HEK293 (cell line): ENCODE measurements around the gene PROK1.

Experiments used
- CTCF ChIA-PET: fragments of 350-600 bp; formaldehyde crosslinking; extraction: SDS; loops from one replicate; lab custom pipeline; 2021; ENCODE audit warnings: antibody characterized with exemption; lab: Yijun Ruan, JAX
- POLR2A ChIA-PET: fragments of 300-600 bp; formaldehyde crosslinking; extraction: SDS; loops from one replicate; lab custom pipeline; 2020; ENCODE audit warnings: antibody characterized with exemption, inconsistent platforms; lab: Yijun Ruan, JAX
- H3K27ac ChIP-seq: fragments of 200-500 bp; sonication (Bioruptor generic); 2 replicates; pipeline ENCODE4 v1.5.1; 2014; ENCODE audit warnings: low read depth, low read length, control low read depth, inconsistent platforms; ENCODE audit errors: extremely low read depth
- H3K36me3 ChIP-seq, 2 experiments: fragments of 200-500 bp in 1 of 2; sonication (Bioruptor generic) in 1 of 2; 1 replicate in 1 of 2; 2 replicates in 1 of 2; pipeline ENCODE4 v1.5.1; 2014 to 2017; ENCODE audit warnings: inconsistent platforms in 2 of 2, low read length in 2 of 2; ENCODE audit not compliant: control insufficient read depth in 2 of 2, insufficient read depth in 1 of 2
- H3K4me1 ChIP-seq: fragments of 200-500 bp; sonication (Bioruptor generic); 2 replicates; pipeline ENCODE4 v1.5.1; 2014; ENCODE audit warnings: mild to moderate bottlenecking, low read length, inconsistent platforms; ENCODE audit not compliant: control insufficient read depth, insufficient read depth
- H3K4me3 ChIP-seq: 2 replicates; pipeline ENCODE4 v1.5.1; 2011; ENCODE audit warnings: low read depth, mild to moderate bottlenecking, control low read depth, low read length, moderate library complexity
- H3K9me3 ChIP-seq: fragments of 200-500 bp; sonication (Bioruptor generic); 2 replicates; pipeline ENCODE4 v1.5.1; 2014; ENCODE audit warnings: low read depth, low read length, inconsistent platforms; ENCODE audit not compliant: control insufficient read depth, insufficient read depth
- AEBP2 ChIP-seq: fragments of 450-650 bp; formaldehyde crosslinking; IDR thresholded peaks from 2 replicates; pipeline ENCODE4 v1.5.1; 2016; ENCODE audit warnings: missing biosample characterization, missing genetic modification characterization, borderline replicate concordance
- BCL6B ChIP-seq: fragments of 450-650 bp; formaldehyde crosslinking; IDR thresholded peaks from 2 replicates; pipeline ENCODE4 v1.5.1; 2017; ENCODE audit warnings: missing biosample characterization, missing genetic modification characterization
- FEZF1 ChIP-seq: fragments of 450-650 bp; formaldehyde crosslinking; IDR thresholded peaks from 2 replicates; pipeline ENCODE4 v1.5.1; 2016; ENCODE audit warnings: missing biosample characterization, missing genetic modification characterization
- HIC1 ChIP-seq: fragments of 450-650 bp; formaldehyde crosslinking; IDR thresholded peaks from 2 replicates; pipeline ENCODE4 v1.5.1; 2016; ENCODE audit warnings: missing biosample characterization, missing genetic modification characterization
- KLF10 ChIP-seq: fragments of 450-650 bp; IDR thresholded peaks from 2 replicates; pipeline ENCODE4 v1.5.1; 2018; ENCODE audit warnings: missing biosample characterization, mild to moderate bottlenecking, missing genetic modification characterization
- KLF7 ChIP-seq: fragments of 450-650 bp; formaldehyde crosslinking; IDR thresholded peaks from 2 replicates; pipeline ENCODE4 v1.5.1; 2016; ENCODE audit warnings: missing biosample characterization, missing genetic modification characterization, borderline replicate concordance
- SCRT1 ChIP-seq: fragments of 450-650 bp; formaldehyde crosslinking; IDR thresholded peaks from 2 replicates; pipeline ENCODE4 v1.5.1; 2016; ENCODE audit warnings: missing biosample characterization, missing genetic modification characterization, borderline replicate concordance
- YY2 ChIP-seq: fragments of 450-650 bp; formaldehyde crosslinking; IDR thresholded peaks from 2 replicates; pipeline ENCODE4 v1.5.1; 2016; ENCODE audit warnings: missing biosample characterization, missing genetic modification characterization
- ZBTB20 ChIP-seq: fragments of 450-650 bp; formaldehyde crosslinking; IDR thresholded peaks from 2 replicates; pipeline ENCODE4 v1.5.1; 2016; ENCODE audit warnings: missing biosample characterization, missing genetic modification characterization
- ZBTB21 ChIP-seq: fragments of 450-650 bp; formaldehyde crosslinking; IDR thresholded peaks from 2 replicates; pipeline ENCODE4 v1.5.1; 2017; ENCODE audit warnings: missing biosample characterization, missing genetic modification characterization
- ZBTB7A ChIP-seq: fragments of 450-650 bp; formaldehyde crosslinking; IDR thresholded peaks from 2 replicates; pipeline ENCODE4 v1.5.1; 2016; ENCODE audit warnings: low read depth, missing biosample characterization, missing genetic modification characterization
- ZNF114 ChIP-seq: fragments of 450-650 bp; formaldehyde crosslinking; IDR thresholded peaks from 2 replicates; pipeline ENCODE4 v1.5.0; 2017; ENCODE audit warnings: missing biosample characterization, missing genetic modification characterization
- ZNF121 ChIP-seq: fragments of 450-650 bp; formaldehyde crosslinking; IDR thresholded peaks from 2 replicates; pipeline ENCODE4 v1.5.1; 2016; ENCODE audit warnings: missing biosample characterization, missing genetic modification characterization
- ZNF138 ChIP-seq: fragments of 450-650 bp; formaldehyde crosslinking; IDR thresholded peaks from 2 replicates; pipeline ENCODE4 v1.5.1; 2016; ENCODE audit warnings: missing biosample characterization, missing genetic modification characterization, borderline replicate concordance
- ZNF174 ChIP-seq: fragments of 450-650 bp; formaldehyde crosslinking; IDR thresholded peaks from 2 replicates; pipeline ENCODE4 v1.5.0; 2017; ENCODE audit warnings: missing biosample characterization, mild to moderate bottlenecking, missing genetic modification characterization
- ZNF2 ChIP-seq: fragments of 450-650 bp; formaldehyde crosslinking; IDR thresholded peaks from 2 replicates; pipeline ENCODE4 v1.5.1; 2016; ENCODE audit warnings: missing biosample characterization, missing genetic modification characterization
- ZNF239 ChIP-seq: fragments of 450-650 bp; formaldehyde crosslinking; IDR thresholded peaks from 2 replicates; pipeline ENCODE4 v1.5.1; 2016; ENCODE audit warnings: missing biosample characterization, missing genetic modification characterization
- ZNF324 ChIP-seq: fragments of 450-650 bp; formaldehyde crosslinking; IDR thresholded peaks from 2 replicates; pipeline ENCODE4 v1.5.1; 2016; ENCODE audit warnings: missing biosample characterization, missing genetic modification characterization
- ZNF433 ChIP-seq: fragments of 450-650 bp; formaldehyde crosslinking; IDR thresholded peaks from 2 replicates; pipeline ENCODE4 v1.5.1; 2016; ENCODE audit warnings: missing biosample characterization, missing genetic modification characterization, low read depth
- ZNF488 ChIP-seq: fragments of 450-650 bp; formaldehyde crosslinking; IDR thresholded peaks from 2 replicates; pipeline ENCODE4 v1.5.1; 2016; ENCODE audit warnings: missing biosample characterization, missing genetic modification characterization
- ZNF549 ChIP-seq: fragments of 450-650 bp; IDR thresholded peaks from 2 replicates; pipeline ENCODE4 v1.5.1; 2018; ENCODE audit warnings: missing biosample characterization, missing genetic modification characterization, mild to moderate bottlenecking, inconsistent platforms, moderate library complexity
- ZNF571 ChIP-seq: fragments of 450-650 bp; formaldehyde crosslinking; IDR thresholded peaks from 2 replicates; pipeline ENCODE4 v1.5.0; 2017; ENCODE audit warnings: missing biosample characterization, missing genetic modification characterization
- ZNF670 ChIP-seq: fragments of 450-650 bp; formaldehyde crosslinking; IDR thresholded peaks from 2 replicates; pipeline ENCODE4 v1.5.1; 2016; ENCODE audit warnings: missing biosample characterization, missing genetic modification characterization, low read depth
- ZNF837 ChIP-seq: fragments of 450-650 bp; formaldehyde crosslinking; IDR thresholded peaks from 2 replicates; pipeline ENCODE4 v1.5.1; 2016; ENCODE audit warnings: missing biosample characterization, missing genetic modification characterization
- ZSCAN23 ChIP-seq: fragments of 450-650 bp; formaldehyde crosslinking; IDR thresholded peaks from 2 replicates; pipeline ENCODE4 v1.5.1; 2016; ENCODE audit warnings: missing biosample characterization, missing genetic modification characterization

Gene PROK1

GRCh38 chr1:110485725-110486124, 34.8 kb downstream of the PROK1 start:
- H3K4me1 ChIP-seq = no peaks in the 10 kb centered on the region
- H3K4me3 ChIP-seq = no peak overlapping the region
- ChIA-PET POLR2A (no interaction called here), CTCF (interaction anchor here (1.5 to 3.3 kb wide), 2 partner anchors 10 to 25 kb away, joined by 7 to 25 read pairs; no protein-coding TSS in a partner anchor)
- H3K36me3 ChIP-seq = no peaks in the 10 kb centered on the region
- H3K9me3 ChIP-seq = no peaks in the 10 kb centered on the region
- no peak overlapping the region for H3K27ac ChIP-seq
- TF ChIP-seq KLF7 (tag by site-specific recombination) = no peak
- TF ChIP-seq FEZF1 (tag by site-specific recombination) = no peak
- TF ChIP-seq ZNF324 (tag by site-specific recombination) = no peak
- no peak for TF ChIP-seq HIC1 (tag by site-specific recombination)
- TF ChIP-seq ZBTB7A (tag by site-specific recombination) = no peak
- TF ChIP-seq ZNF2 (tag by site-specific recombination) = no peak
- TF ChIP-seq ZNF114 (tag by site-specific recombination) = no peak
- TF ChIP-seq ZBTB20 (tag by site-specific recombination) = no peak
- TF ChIP-seq BCL6B (tag by site-specific recombination) = no peak
- no peak for TF ChIP-seq ZNF837

- TF ChIP-seq ZNF138 (tag by site-specific recombination) = no peak
- no peak for TF ChIP-seq ZNF670 (tag by site-specific recombination)
- TF ChIP-seq ZNF433 (tag by site-specific recombination) = no peak
- no peak for TF ChIP-seq ZNF571 (tag by site-specific recombination)
- no peak for TF ChIP-seq ZNF121
- TF ChIP-seq ZSCAN23 = no peak
- TF ChIP-seq ZNF174 (tag by site-specific recombination) = no peak
- Histone ChIP-seq H3K9me3 (no peaks in the 10 kb centered on the region), H3K4me3 (no peak overlapping the region), H3K27ac (no peak overlapping the region), H3K4me1 (no peaks in the 10 kb centered on the region), H3K36me3 (no peaks in the 10 kb centered on the region)
- ChIA-PET CTCF (interaction anchor here (0.6 to 3.3 kb wide), 3 partner anchors 8 to 144 kb away, joined by 3 to 25 read pairs (median 3); no protein-coding TSS in a partner anchor), POLR2A (no interaction called here)
Observed at GRCh38 chr1:110487726-110488125, 36.8 kb downstream of the PROK1 start.

GRCh38 chr1:110488161-110488560, 37.2 kb downstream of the PROK1 start:
- Histone ChIP-seq H3K4me1 (no peaks in the 10 kb centered on the region), H3K27ac (no peak overlapping the region), H3K36me3 (no peaks in the 10 kb centered on the region), H3K4me3 (no peak overlapping the region), H3K9me3 (no peaks in the 10 kb centered on the region)
- TF ChIP-seq SCRT1 (no peak), ZBTB21 (tag by site-specific recombination) (no peak), ZNF488 (tag by site-specific recombination) (no peak), KLF10 (tag by site-specific recombination) (no peak), AEBP2 (tag by site-specific recombination) (no peak), ZNF114 (tag by site-specific recombination) (no peak), ZNF549 (tag by site-specific recombination) (no peak), ZNF239 (tag by site-specific recombination) (no peak), YY2 (tag by site-specific recombination) (no peak)
- CTCF ChIA-PET = interaction anchor here (1.1 kb wide), 1 partner anchor 28 kb away, joined by 3 read pairs; no protein-coding TSS in a partner anchor
- POLR2A ChIA-PET = no interaction called here
